Measurements from ENCODE around the gene G2E3.
"Not testable (repeated sequence)": the region's sequence is repeated elsewhere in the genome, so short reads cannot be mapped to it uniquely, and the experiment has no call there.

- not testable (repeated sequence) for TF ChIP-seq MYC (IDR thresholded peaks at IDR 0.05; ENCODE audit: low read depth, low read length); CTCF (IDR thresholded peaks at IDR 0.05; ENCODE audit: low read depth, low read length); POLR2A (IDR thresholded peaks at IDR 0.05; ENCODE audit: extremely low read depth, insufficient read length); MAX (IDR thresholded peaks at IDR 0.05; ENCODE audit: low read depth, low read length)
Measured at GRCh38 chr14:30546735-30547134, 12.2 kb upstream of the G2E3 start.
